ENCODE results near the gene SKOR1. TPM values are rescaled to one million over a fixed set of nuclear protein-coding genes. Genes with fewer than 3 reads are reported as not detected.
A peak's percentile ranks its signal among the peaks of the same experiment; 100 is the strongest.

SKOR1 gene
- total and polyA plus RNA-seq, 2 of the 13 experiments (the other 11 are each of a cell fraction or from before 2014, with no cell fraction given): 0.09 to 0.11 TPM

- H3K4me2 ChIP-seq (ENCODE audit: low read depth, low read length): peak overlapping the region; percentile 97
- peak overlapping the region; percentile 59 to 98 (median 93) for H3K4me3 ChIP-seq (replicated peaks in 1 of 3; ENCODE audit: insufficient read depth in 1 of 3, low read depth in 2 of 3, low read length in 3 of 3)
- peaks cover 0 to 25% of the 10 kb centered on the region in 2 experiments; a peak in 4 of 5 replicates for H3K27me3 ChIP-seq (ENCODE audit: control insufficient read depth in 1 of 2, insufficient read depth in 2 of 2, low read length in 2 of 2)
- H4K20me1 ChIP-seq (ENCODE audit: insufficient read depth, low read length): no peaks in the 10 kb centered on the region
- H3K79me2 ChIP-seq (ENCODE audit: insufficient read depth, low read length): no peaks in the 10 kb centered on the region
- H3K9ac ChIP-seq (ENCODE audit: insufficient read depth, low read depth, low read length): peak overlapping the region; percentile 94
- H3K36me3 ChIP-seq (replicated peaks in 1 of 2; ENCODE audit: control insufficient read depth in 1 of 2, insufficient read depth in 2 of 2, low read length in 2 of 2): no peaks in the 10 kb centered on the region
- POLR2A ChIA-PET: interaction anchor here (0.5 to 1.1 kb wide), 2 partner anchors 12 to 226 kb away, joined by 3 read pairs; no protein-coding TSS in a partner anchor
- H3K27ac ChIP-seq (ENCODE audit: extremely low read length, insufficient read depth, low read length): peak overlapping the region; percentile 86
- in situ Hi-C loops (cut with HindIII; ENCODE audit: extremely low pct_ligation_motif_present, low pct_unique_long_range_greater_than_20kb): loop anchor here (5.0 to 10.0 kb wide), 2 partner anchors 382 to 894 kb away; no protein-coding TSS in a partner anchor
- CTCF ChIA-PET (ENCODE audit: low intra/inter-chr PET ratio, low total read pairs): no interaction called here
- DNase-seq (ENCODE audit: low spot score) (peak; percentile 56), ATAC-seq (peak; percentile 63), FAIRE-seq (no peak)
- H3K9me3 ChIP-seq (ENCODE audit: low read length): no peaks in the 10 kb centered on the region
- BruUV-seq (replicated peaks): no TSS peak
- peaks cover 74% of the 10 kb centered on the region for H3K4me1 ChIP-seq (ENCODE audit: insufficient read depth, low read length)
- intact Hi-C loops (cut with micrococcal nuclease; ENCODE audit: unreplicated experiment): loop anchor here (5.0 kb wide), 2 partner anchors 297 to 532 kb away; partner anchors contain the start of gene MAP2K5
- peak overlapping the region; percentile 95 for H2AFZ ChIP-seq (ENCODE audit: low read length)
- 10% methylated on average over 23 of the region's 25 CpGs for whole genome bisulfite sequencing (ENCODE audit: low lambda C conversion rate)
- TF ChIP-seq BCL3 (CRISPR knock-in tag; IDR thresholded peaks at IDR 0.05) (no peak), ZGPAT (CRISPR knock-in tag; IDR thresholded peaks at IDR 0.05) (peak; percentile 47; the same call in 1 of the 2 replicates), ISL2 (CRISPR knock-in tag; IDR thresholded peaks at IDR 0.05) (0 out of 2 replicates have a peak, but pooled peaks have one; percentile 31), HMGXB4 (CRISPR knock-in tag; IDR thresholded peaks at IDR 0.05; ENCODE audit: borderline replicate concordance in 1 of 2, low read depth in 1 of 2) (peak; percentile 58 to 78; a peak in 3 of 4 replicates), HOXA9 (CRISPR knock-in tag; IDR thresholded peaks at IDR 0.05; ENCODE audit: borderline replicate concordance) (no peak), DRAP1 (CRISPR knock-in tag; IDR thresholded peaks at IDR 0.05) (peak; percentile 15; the same call in 1 of the 2 replicates), NFKB2 (CRISPR knock-in tag; IDR thresholded peaks at IDR 0.05; ENCODE audit: borderline replicate concordance) (peak; percentile 61; the same call in 1 of the 2 replicates), PPARG (CRISPR knock-in tag; conservative IDR thresholded peaks at IDR 0.05) (peak; percentile 29; the same call in 1 of the 2 replicates), ZIK1 (CRISPR knock-in tag; IDR thresholded peaks at IDR 0.05; ENCODE audit: borderline replicate concordance, low read depth) (0 out of 2 replicates have a peak, but pooled peaks have one; percentile 55), RAD21 (CRISPR knock-in tag; IDR thresholded peaks at IDR 0.05) (peak; percentile 23; the same call in 1 of the 2 replicates), ZNF143 (CRISPR knock-in tag; IDR thresholded peaks at IDR 0.05) (0 out of 2 replicates have a peak, but pooled peaks have one; percentile 35), ZNF670 (CRISPR knock-in tag; IDR thresholded peaks at IDR 0.05; ENCODE audit: borderline replicate concordance) (peak; percentile 60; the same call in 1 of the 2 replicates), BATF2 (CRISPR knock-in tag; IDR thresholded peaks at IDR 0.05) (0 out of 2 replicates have a peak, but pooled peaks have one; percentile 26), BRCA1 (CRISPR knock-in tag; IDR thresholded peaks at IDR 0.05) (no peak), ZFX (CRISPR knock-in tag; IDR thresholded peaks at IDR 0.05; ENCODE audit: low read depth) (peak; percentile 52; the same call in 1 of the 2 replicates), ZMYM3 (CRISPR knock-in tag; IDR thresholded peaks at IDR 0.05) (peak; percentile 24; the same call in 1 of the 2 replicates)
Measured at GRCh38 chr15:67838789-67839332, 13.6 kb downstream of the SKOR1 start.

All from HepG2 (cell line).